Sigmoid colon (tissue), 7 donors: ENCODE data around the gene PICK1. TPM values are rescaled to one million over a fixed set of nuclear protein-coding genes. Genes with fewer than 3 reads are reported as not detected.

Source experiments
- DNase-seq: peaks from one replicate; pipeline ENCODE4 v3.0.0-alpha.2; 2019
- H3K27ac ChIP-seq, 4 donors: fragments of 200-600 bp; sonication (generic); one replicate each; pipeline ENCODE4 v1.5.1; 2016 to 2019; ENCODE audit warnings: mild to moderate bottlenecking in 1 of 4
- H3K27me3 ChIP-seq, 3 donors: fragments of 200-600 bp; sonication (generic); one replicate each; pipeline ENCODE4 v1.5.1; 2019; ENCODE audit warnings: mild to moderate bottlenecking in 1 of 3
- H3K36me3 ChIP-seq, 4 donors: fragments of 200-600 bp; sonication (generic); one replicate each; pipeline ENCODE4 v1.5.1; 2016 to 2019
- H3K4me1 ChIP-seq, 4 donors: fragments of 200-600 bp; sonication (generic); one replicate each; pipeline ENCODE4 v1.5.1; 2017 to 2019
- H3K4me3 ChIP-seq, 4 donors: fragments of 200-600 bp; sonication (generic); one replicate each; pipeline ENCODE4 v1.5.1; 2017 to 2019; ENCODE audit warnings: mild to moderate bottlenecking in 2 of 4, moderate library complexity in 1 of 4
- H3K9me3 ChIP-seq, 4 donors: fragments of 200-600 bp in 3 of 4; sonication (generic) in 3 of 4; one replicate each; pipeline versions ENCODE4 v1.5.1 to v1.6.1; 2013 to 2019
- CTCF ChIP-seq, 4 experiments: fragments of 450-650 bp in 3 of 4; fragments of 200-600 bp in 1 of 4; IDR thresholded peaks; one replicate each; pipeline ENCODE4 v1.5.1; 2016 to 2019; ENCODE audit warnings: antibody characterized with exemption in 4 of 4, mild to moderate bottlenecking in 3 of 4, moderate library complexity in 2 of 4
- EP300 ChIP-seq, 4 donors: sonication (generic); formaldehyde crosslinking; IDR thresholded peaks; one replicate each; pipeline ENCODE4 v1.6.1; 2017; ENCODE audit warnings: antibody characterized with exemption in 4 of 4
- POLR2A ChIP-seq, 2 donors: fragments of 450-650 bp; IDR thresholded peaks; one replicate each; pipeline ENCODE4 v1.6.1; 2016; ENCODE audit warnings: antibody characterized with exemption in 2 of 2, mild to moderate bottlenecking in 2 of 2, moderate library complexity in 2 of 2
- POLR2AphosphoS5 ChIP-seq, 4 donors: sonication (generic); formaldehyde crosslinking; IDR thresholded peaks; one replicate each; pipeline ENCODE4 v1.6.1; 2017; ENCODE audit warnings: antibody characterized with exemption in 4 of 4
- WGBS, 2 donors: extraction: QIAGEN DNeasy Blood & Tissue Kit; methylation state at CpG; one replicate each; pipeline ENCODE4 v1.1.7; 2013; 5-methylcytosine and 5-hydroxymethylcytosine counted together
- intact Hi-C: fragments of 100-400 bp; cut with DNase I; formaldehyde crosslinking; loops from one replicate; pipeline ENCODE4 v1.15.1; 2023
- polyA plus RNA-seq, 3 donors: library from polyadenylated mRNA; stranded (reverse); fragments of 200-250 nt; gene quantifications; one replicate each; pipeline ENCODE4 v1.2.3, GENCODE V29; 2013
- total RNA-seq, 4 donors: library from RNA; depleted of rRNA; stranded (reverse); fragments of >200 nt; gene quantifications; one replicate each; pipeline ENCODE4 v1.1.0, GENCODE V29; 2016
- donor health status: healthy with polysubstance abuse.
- donor health status: Bipolar disorder and iron deficiency.
- donor health status: healthy.

Gene PICK1
- total and polyA plus RNA-seq, 7 donors: 14.3 to 38.9 (median 21.0) TPM

GRCh38 chr22:38072322-38073149, 15.3 kb downstream of the PICK1 start:
- H3K27me3 ChIP-seq: no peaks in the 10 kb centered on the region
- H3K9me3 ChIP-seq: no peaks in the 10 kb centered on the region
- peak; percentile 58 for DNase-seq
- H3K4me3 ChIP-seq: no peak overlapping the region
- intact Hi-C loops: no loop called here
- H3K27ac ChIP-seq: no peak overlapping the region
- peaks cover 0 to 44% (median 8%) of the 10 kb centered on the region in 4 donors for H3K36me3 ChIP-seq
- no peak for TF ChIP-seq POLR2A (IDR thresholded peaks at IDR 0.05)
- TF ChIP-seq EP300 (IDR thresholded peaks at IDR 0.05): no peak
- no peak for TF ChIP-seq POLR2AphosphoS5 (IDR thresholded peaks at IDR 0.05)
- TF ChIP-seq CTCF (IDR thresholded peaks at IDR 0.05): no peak
- H3K4me1 ChIP-seq: peaks cover 0 to 28% (median 26%) of the 10 kb centered on the region in 4 donors
- 95 to 96% methylated on average over 25 of the region's 25 CpGs for WGBS, 2 donors

- Histone ChIP-seq H3K36me3 (peaks cover 0 to 44% (median 8%) of the 10 kb centered on the region in 4 donors), H3K4me1 (peaks cover 0 to 25% (median 24%) of the 10 kb centered on the region in 4 donors), H3K4me3 (no peak overlapping the region), H3K27me3 (no peaks in the 10 kb centered on the region), H3K27ac (no peak overlapping the region), H3K9me3 (no peaks in the 10 kb centered on the region)
- TF ChIP-seq POLR2A (IDR thresholded peaks at IDR 0.05) (no peak), EP300 (IDR thresholded peaks at IDR 0.05) (no peak), POLR2AphosphoS5 (IDR thresholded peaks at IDR 0.05) (no peak), CTCF (IDR thresholded peaks at IDR 0.05) (no peak)
- 94 to 95% methylated on average over 28 of the region's 28 CpGs for WGBS, 2 donors
- intact Hi-C loops: no loop called here
- DNase-seq: no peak
Observed at GRCh38 chr22:38073150-38074130, 16.2 kb downstream of the PICK1 start.

GRCh38 chr22:38074181-38075104, 17.2 kb downstream of the PICK1 start:
- Histone ChIP-seq H3K9me3 (no peaks in the 10 kb centered on the region), H3K27me3 (no peaks in the 10 kb centered on the region), H3K4me3 (no peak overlapping the region), H3K27ac (no peak overlapping the region), H3K4me1 (peaks cover 0 to 15% (median 14%) of the 10 kb centered on the region in 4 donors), H3K36me3 (peaks cover 0 to 44% (median 8%) of the 10 kb centered on the region in 4 donors)
- TF ChIP-seq POLR2AphosphoS5 (IDR thresholded peaks at IDR 0.05): no peak
- TF ChIP-seq EP300 (IDR thresholded peaks at IDR 0.05): no peak
- peak in 3 of 4 experiments; percentile 8 to 29 (median 13) for TF ChIP-seq CTCF (IDR thresholded peaks at IDR 0.05)
- no peak for TF ChIP-seq POLR2A (IDR thresholded peaks at IDR 0.05)
- intact Hi-C loops: no loop called here
- WGBS, 2 donors: 92 to 94% methylated on average over 47 of the region's 47 CpGs
- DNase-seq: no peak
